ENCODE measurements around the gene ZCCHC7.
A peak's percentile ranks its signal among the peaks of the same experiment; 100 is the strongest.
"Not testable (repeated sequence)": the region's sequence is repeated elsewhere in the genome, so short reads cannot be mapped to it uniquely, and the experiment has no call there.

Gene ZCCHC7

DNA sequence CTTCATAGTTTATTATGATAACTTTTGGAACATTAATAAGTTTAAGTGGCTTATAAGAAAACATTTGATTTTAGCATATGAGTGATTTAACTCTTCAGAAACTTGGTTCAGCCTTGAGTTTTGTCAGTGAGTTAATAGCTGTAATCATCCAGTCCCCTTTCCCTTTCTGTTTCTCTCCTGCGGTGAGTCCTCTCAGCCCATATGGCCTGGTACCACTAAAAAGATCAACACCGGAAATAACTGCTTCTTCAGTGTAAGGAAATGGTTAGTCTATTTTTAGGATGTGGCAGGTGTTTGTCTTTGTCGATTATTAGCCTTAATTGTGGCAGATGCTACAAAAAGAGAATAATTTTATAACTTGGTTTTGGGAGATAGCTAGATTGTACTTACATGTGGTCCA is 181.9 kb downstream of the ZCCHC7 start:
- no peak overlapping the region for H3K4me3 ChIP-seq (replicated peaks; ENCODE audit: low read depth, low read length)

DNA sequence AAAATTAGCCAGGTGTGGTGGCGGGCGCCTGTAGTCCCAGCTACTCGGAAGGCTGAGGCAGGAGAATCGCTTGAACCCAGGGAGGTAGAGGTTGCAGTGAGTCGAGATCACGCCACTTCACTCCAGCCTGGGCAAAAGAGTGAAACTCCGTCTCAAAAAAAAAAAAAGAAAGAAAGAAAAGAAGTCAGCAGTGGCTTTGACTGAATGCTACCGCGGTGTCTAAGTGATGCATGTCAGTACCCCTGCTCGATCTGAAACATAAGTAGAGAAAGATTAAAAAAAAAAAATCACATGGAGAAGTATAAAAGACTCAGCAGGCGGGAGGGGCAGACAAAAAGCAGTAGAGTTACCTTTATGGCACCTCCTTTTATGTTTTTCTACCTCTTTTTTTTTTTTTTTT is 182.9 kb downstream of the ZCCHC7 start:
- not testable (repeated sequence) for H3K27me3 ChIP-seq (replicated peaks; ENCODE audit: control insufficient read depth, insufficient read depth, low read length); DNase-seq (ENCODE audit: extremely low read depth, insufficient read length); H3K4me3 ChIP-seq (replicated peaks; ENCODE audit: low read depth, low read length); H3K36me3 ChIP-seq (ENCODE audit: control insufficient read depth, insufficient read depth, low read length)

More for the DNA sequence above, 181.9 kb downstream of the ZCCHC7 start:
- Histone ChIP-seq H3K27me3 (replicated peaks; ENCODE audit: control insufficient read depth, insufficient read depth, low read length) (no peaks in the 10 kb centered on the region), H3K36me3 (ENCODE audit: control insufficient read depth, insufficient read depth, low read length) (peaks cover 1% of the 10 kb centered on the region)
- TF ChIP-seq, protein P1, sequence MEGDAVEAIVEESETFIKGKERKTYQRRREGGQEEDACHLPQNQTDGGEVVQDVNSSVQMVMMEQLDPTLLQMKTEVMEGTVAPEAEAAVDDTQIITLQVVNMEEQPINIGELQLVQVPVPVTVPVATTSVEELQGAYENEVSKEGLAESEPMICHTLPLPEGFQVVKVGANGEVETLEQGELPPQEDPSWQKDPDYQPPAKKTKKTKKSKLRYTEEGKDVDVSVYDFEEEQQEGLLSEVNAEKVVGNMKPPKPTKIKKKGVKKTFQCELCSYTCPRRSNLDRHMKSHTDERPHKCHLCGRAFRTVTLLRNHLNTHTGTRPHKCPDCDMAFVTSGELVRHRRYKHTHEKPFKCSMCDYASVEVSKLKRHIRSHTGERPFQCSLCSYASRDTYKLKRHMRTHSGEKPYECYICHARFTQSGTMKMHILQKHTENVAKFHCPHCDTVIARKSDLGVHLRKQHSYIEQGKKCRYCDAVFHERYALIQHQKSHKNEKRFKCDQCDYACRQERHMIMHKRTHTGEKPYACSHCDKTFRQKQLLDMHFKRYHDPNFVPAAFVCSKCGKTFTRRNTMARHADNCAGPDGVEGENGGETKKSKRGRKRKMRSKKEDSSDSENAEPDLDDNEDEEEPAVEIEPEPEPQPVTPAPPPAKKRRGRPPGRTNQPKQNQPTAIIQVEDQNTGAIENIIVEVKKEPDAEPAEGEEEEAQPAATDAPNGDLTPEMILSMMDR (IDR thresholded peaks at IDR 0.05; ENCODE audit: insufficient read depth, low read length, poor library complexity, severe bottlenecking): no peak
- peak; percentile 78 for DNase-seq (ENCODE audit: extremely low read depth, insufficient read length)

DNA sequence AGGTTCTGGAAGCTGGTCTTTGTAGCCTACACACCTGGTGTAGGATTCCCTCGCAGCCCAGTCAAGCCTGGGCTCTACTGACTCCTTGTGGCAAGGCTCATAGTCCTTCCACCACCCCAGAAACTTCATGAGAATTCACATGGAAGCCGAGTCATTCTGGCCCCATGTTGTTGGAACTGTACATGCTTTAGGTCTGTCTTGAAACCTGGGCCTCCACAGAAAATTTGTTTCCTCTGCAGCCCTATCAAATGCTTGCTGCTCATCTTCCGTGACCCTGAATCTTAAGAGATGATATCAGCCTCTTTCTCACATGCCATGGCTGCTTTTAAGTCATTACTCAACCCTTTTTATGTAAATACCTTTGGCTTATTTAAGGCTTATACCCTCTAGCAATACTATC is 188.8 kb downstream of the ZCCHC7 start:
- no peaks in the 10 kb centered on the region for H3K27me3 ChIP-seq (replicated peaks; ENCODE audit: control insufficient read depth, insufficient read depth, low read length)
- TF ChIP-seq, protein P1 (IDR thresholded peaks at IDR 0.05; ENCODE audit: insufficient read depth, low read length, poor library complexity, severe bottlenecking): peak; percentile 60
- H3K4me3 ChIP-seq (replicated peaks; ENCODE audit: low read depth, low read length): no peak overlapping the region
- DNase-seq (ENCODE audit: extremely low read depth, insufficient read length): no peak
- H3K36me3 ChIP-seq (ENCODE audit: control insufficient read depth, insufficient read depth, low read length): peaks cover 1% of the 10 kb centered on the region

- no peak overlapping the region for H3K4me3 ChIP-seq (replicated peaks; ENCODE audit: low read depth, low read length)
- H3K27me3 ChIP-seq (replicated peaks; ENCODE audit: control insufficient read depth, insufficient read depth, low read length): no peaks in the 10 kb centered on the region
- TF ChIP-seq, protein P1 (IDR thresholded peaks at IDR 0.05; ENCODE audit: insufficient read depth, low read length, poor library complexity, severe bottlenecking): no peak
- no peaks in the 10 kb centered on the region for H3K36me3 ChIP-seq (ENCODE audit: control insufficient read depth, insufficient read depth, low read length)
- DNase-seq (ENCODE audit: extremely low read depth, insufficient read length): no peak
These were observed 191.7 kb downstream of the ZCCHC7 start for GRCh38 chr9:37311938-37312708.

GRCh38 chr9:37324261-37324683 is 203.9 kb downstream of the ZCCHC7 start:
- peak overlapping the region; percentile 2; the same call in 1 of the 2 replicates for H3K4me3 ChIP-seq (replicated peaks; ENCODE audit: low read depth, low read length)
- TF ChIP-seq, protein P1 (IDR thresholded peaks at IDR 0.05; ENCODE audit: insufficient read depth, low read length, poor library complexity, severe bottlenecking): no peak
- H3K27me3 ChIP-seq (replicated peaks; ENCODE audit: control insufficient read depth, insufficient read depth, low read length): no peaks in the 10 kb centered on the region
- DNase-seq (ENCODE audit: extremely low read depth, insufficient read length): peak; percentile 72
- H3K36me3 ChIP-seq (ENCODE audit: control insufficient read depth, insufficient read depth, low read length): no peaks in the 10 kb centered on the region

DNA sequence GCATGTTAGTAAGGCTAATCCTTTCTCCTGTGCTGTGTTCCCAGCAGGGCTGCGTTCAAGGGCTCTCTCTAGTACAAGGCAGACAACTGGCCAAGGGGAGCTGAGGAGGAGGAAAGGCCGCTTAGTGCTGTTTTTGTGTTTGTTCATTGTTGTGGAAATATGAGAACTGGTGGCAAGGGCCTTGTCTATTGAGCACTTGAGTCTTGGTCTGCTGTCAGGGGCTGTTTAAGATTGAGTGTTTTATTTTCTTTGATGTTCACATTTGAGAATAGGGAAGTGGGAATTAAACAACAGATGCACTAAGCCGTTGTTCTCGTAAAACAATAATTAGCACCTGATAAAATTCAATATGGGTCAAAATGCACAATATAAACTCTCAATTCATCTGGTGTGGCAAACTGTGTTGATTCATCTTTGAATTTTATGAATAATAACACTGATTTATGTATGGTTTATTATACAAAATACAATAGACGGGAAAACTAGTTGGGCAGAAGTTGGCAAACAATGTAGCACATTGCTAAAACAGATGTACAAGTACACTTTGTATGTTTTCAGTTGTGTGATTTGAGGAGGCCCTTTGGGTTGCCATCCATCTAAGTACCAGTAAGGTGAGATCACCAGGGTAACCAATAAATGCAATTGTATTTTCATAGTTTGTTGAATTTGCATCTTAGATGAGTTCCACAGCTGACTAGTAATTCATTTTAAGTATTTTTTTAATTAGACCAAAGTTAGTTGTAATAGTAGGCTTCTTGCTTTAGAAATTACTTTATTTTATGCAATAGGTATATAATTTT is 204.5 kb downstream of the ZCCHC7 start:
- Histone ChIP-seq H3K4me3 (replicated peaks; ENCODE audit: low read depth, low read length) (peak overlapping the region; percentile 2; the same call in 1 of the 2 replicates), H3K27me3 (replicated peaks; ENCODE audit: control insufficient read depth, insufficient read depth, low read length) (no peaks in the 10 kb centered on the region), H3K36me3 (ENCODE audit: control insufficient read depth, insufficient read depth, low read length) (no peaks in the 10 kb centered on the region)
- peak; percentile 39 for DNase-seq (ENCODE audit: extremely low read depth, insufficient read length)
- TF ChIP-seq, protein P1 (IDR thresholded peaks at IDR 0.05; ENCODE audit: insufficient read depth, low read length, poor library complexity, severe bottlenecking): no peak
